Osteocyte (in vitro differentiated cells): Measurements from ENCODE around the gene ZFP36L2. TPM values are rescaled to one million over a fixed set of nuclear protein-coding genes. Genes with fewer than 3 reads are reported as not detected.

Experiments
- DNase-seq: peaks from one replicate; pipeline ENCODE4 v3.0.0; 2021; ENCODE audit warnings: mixed read lengths; ENCODE audit not compliant: unreplicated experiment; ENCODE audit errors: extremely low spot score
- H3K27ac Mint-ChIP-seq: one replicate; pipeline ENCODE4 v1.8.0; 2021; ENCODE audit warnings: mild to moderate bottlenecking, mixed read lengths; ENCODE audit not compliant: unreplicated experiment
- H3K27me3 Mint-ChIP-seq: one replicate; pipeline ENCODE4 v1.8.0; 2021; ENCODE audit warnings: mixed read lengths; ENCODE audit not compliant: unreplicated experiment
- H3K36me3 Mint-ChIP-seq: one replicate; pipeline ENCODE4 v1.8.0; 2021; ENCODE audit warnings: mixed read lengths; ENCODE audit not compliant: unreplicated experiment
- H3K4me1 Mint-ChIP-seq: one replicate; pipeline ENCODE4 v1.8.0; 2021; ENCODE audit warnings: mixed read lengths; ENCODE audit not compliant: unreplicated experiment
- H3K4me3 Mint-ChIP-seq: one replicate; pipeline ENCODE4 v1.8.0; 2021; ENCODE audit warnings: mild to moderate bottlenecking, moderate library complexity, mixed read lengths; ENCODE audit not compliant: unreplicated experiment
- H3K9me3 Mint-ChIP-seq: one replicate; pipeline ENCODE4 v1.8.0; 2021; ENCODE audit warnings: mixed read lengths; ENCODE audit not compliant: unreplicated experiment
- total RNA-seq: library from RNA; stranded (reverse); gene quantifications from 2 replicates; pipeline ENCODE4 v1.2.1, GENCODE V29; 2021
- TF ChIP-seq, protein P1 (sequence below): fragments of 200-600 bp; sonication (generic); IDR thresholded peaks from 2 replicates; pipeline ENCODE4 v1.5.0; 2021; ENCODE audit warnings: antibody characterized with exemption, mild to moderate bottlenecking, moderate library complexity

ZFP36L2 gene
- total RNA-seq, 1 donor from 2014 or later = 88.0 TPM

- Mint-ChIP-seq H3K9me3 (no peaks in the 10 kb centered on the region), H3K27me3 (no peaks in the 10 kb centered on the region), H3K4me3 (no peak overlapping the region), H3K27ac (no peak overlapping the region), H3K4me1 (peaks cover 5% of the 10 kb centered on the region), H3K36me3 (peaks cover 2% of the 10 kb centered on the region)
- DNase-seq = no peak
- TF ChIP-seq, protein P1, sequence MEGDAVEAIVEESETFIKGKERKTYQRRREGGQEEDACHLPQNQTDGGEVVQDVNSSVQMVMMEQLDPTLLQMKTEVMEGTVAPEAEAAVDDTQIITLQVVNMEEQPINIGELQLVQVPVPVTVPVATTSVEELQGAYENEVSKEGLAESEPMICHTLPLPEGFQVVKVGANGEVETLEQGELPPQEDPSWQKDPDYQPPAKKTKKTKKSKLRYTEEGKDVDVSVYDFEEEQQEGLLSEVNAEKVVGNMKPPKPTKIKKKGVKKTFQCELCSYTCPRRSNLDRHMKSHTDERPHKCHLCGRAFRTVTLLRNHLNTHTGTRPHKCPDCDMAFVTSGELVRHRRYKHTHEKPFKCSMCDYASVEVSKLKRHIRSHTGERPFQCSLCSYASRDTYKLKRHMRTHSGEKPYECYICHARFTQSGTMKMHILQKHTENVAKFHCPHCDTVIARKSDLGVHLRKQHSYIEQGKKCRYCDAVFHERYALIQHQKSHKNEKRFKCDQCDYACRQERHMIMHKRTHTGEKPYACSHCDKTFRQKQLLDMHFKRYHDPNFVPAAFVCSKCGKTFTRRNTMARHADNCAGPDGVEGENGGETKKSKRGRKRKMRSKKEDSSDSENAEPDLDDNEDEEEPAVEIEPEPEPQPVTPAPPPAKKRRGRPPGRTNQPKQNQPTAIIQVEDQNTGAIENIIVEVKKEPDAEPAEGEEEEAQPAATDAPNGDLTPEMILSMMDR = no peak
Observed at GRCh38 chr2:43210467-43211303, 15.7 kb downstream of the ZFP36L2 start.

DNA sequence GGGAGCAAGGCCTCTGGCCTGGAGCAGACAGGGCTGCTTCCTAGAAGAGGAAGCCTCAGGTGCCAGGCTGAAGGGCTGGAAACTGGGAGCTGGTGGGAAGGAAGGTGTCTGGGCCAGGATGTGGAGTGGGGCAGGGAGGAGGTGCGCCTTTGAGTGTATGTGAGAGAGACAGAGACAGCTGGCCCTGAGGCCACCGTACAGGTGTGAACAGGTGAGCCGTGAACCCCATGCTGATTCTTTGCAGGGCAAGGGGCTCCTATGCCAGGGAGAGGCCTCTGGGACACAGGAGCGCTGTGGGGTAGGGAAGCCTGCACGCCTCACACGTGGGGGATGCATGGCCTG, 16.3 kb downstream of the ZFP36L2 start:
- no peak overlapping the region for H3K27ac Mint-ChIP-seq
- H3K9me3 Mint-ChIP-seq = no peaks in the 10 kb centered on the region
- peaks cover 5% of the 10 kb centered on the region for H3K4me1 Mint-ChIP-seq
- H3K36me3 Mint-ChIP-seq = peaks cover 2% of the 10 kb centered on the region
- H3K27me3 Mint-ChIP-seq = no peaks in the 10 kb centered on the region
- TF ChIP-seq, protein P1 = no peak
- no peak for DNase-seq
- no peak overlapping the region for H3K4me3 Mint-ChIP-seq

- Mint-ChIP-seq H3K36me3 (peaks cover 2% of the 10 kb centered on the region), H3K4me3 (no peak overlapping the region), H3K9me3 (no peaks in the 10 kb centered on the region), H3K27ac (no peak overlapping the region), H3K27me3 (no peaks in the 10 kb centered on the region), H3K4me1 (peaks cover 5% of the 10 kb centered on the region)
- TF ChIP-seq, protein P1 = no peak
- no peak for DNase-seq
Observed at GRCh38 chr2:43209204-43209717, 17.1 kb downstream of the ZFP36L2 start.

DNA sequence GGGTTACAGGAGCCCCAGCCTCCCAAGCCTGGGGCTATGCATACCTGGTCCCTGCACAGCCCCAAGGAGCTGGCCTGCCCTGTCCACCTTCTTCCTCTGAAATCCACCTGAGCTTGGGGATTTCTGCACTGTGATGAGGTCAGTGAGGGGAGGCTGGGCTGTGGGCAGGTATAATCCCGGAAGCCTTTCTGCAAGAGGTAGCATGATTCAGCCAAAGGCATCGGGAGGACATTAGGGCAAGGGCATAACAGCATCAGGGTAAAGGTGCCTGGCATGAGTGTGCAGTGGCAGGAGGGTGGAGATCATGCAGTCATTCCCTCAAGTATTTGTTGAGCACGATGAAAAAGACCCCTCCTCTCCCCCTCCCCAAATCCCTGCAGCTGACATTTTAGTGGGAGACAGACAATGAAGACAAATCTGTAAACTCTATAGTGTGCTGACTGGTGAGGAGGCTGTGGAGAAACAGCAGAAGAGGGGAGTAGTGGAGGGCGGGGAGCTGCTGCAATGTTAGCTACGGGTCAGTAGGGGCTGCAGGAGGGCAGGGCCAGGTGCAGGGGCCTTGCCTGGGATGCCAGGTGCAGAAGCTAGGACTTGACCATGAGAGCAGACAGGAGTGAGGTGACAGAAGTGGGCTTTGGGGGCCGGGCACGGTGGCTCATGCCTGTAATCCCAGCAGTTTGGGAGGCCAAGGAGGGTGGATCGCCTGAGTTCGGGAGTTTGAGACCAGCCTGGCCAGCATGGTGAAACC, 18.7 kb downstream of the ZFP36L2 start:
- no peak for DNase-seq
- no peak overlapping the region for H3K27ac Mint-ChIP-seq
- H3K27me3 Mint-ChIP-seq = no peaks in the 10 kb centered on the region
- peaks cover 5% of the 10 kb centered on the region for H3K4me1 Mint-ChIP-seq
- no peaks in the 10 kb centered on the region for H3K9me3 Mint-ChIP-seq
- TF ChIP-seq, protein P1 = no peak
- no peak overlapping the region for H3K4me3 Mint-ChIP-seq
- H3K36me3 Mint-ChIP-seq = no peaks in the 10 kb centered on the region

DNA sequence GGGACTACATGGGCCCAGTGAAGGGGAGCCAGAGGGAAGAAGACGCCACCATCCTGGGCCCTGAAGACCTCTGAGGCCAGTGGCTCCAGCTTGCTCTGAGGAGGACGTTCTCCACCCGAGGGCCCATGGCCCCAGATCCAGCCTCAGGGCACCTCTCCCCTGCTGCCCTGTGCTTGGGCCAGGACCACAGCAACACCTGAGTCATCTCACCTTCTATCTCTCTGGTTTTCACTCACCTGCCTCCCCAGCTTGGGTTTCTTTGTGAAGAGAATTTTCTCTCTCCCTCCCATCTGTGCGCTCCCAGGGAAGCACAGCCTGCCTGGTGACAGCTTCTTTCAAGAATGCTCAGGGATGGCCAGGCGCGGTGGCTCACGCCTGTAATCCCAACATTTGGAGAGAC, 19.8 kb downstream of the ZFP36L2 start:
- TF ChIP-seq, protein P1 = no peak
- no peak overlapping the region for H3K4me3 Mint-ChIP-seq

More for the DNA sequence above, 19.8 kb downstream of the ZFP36L2 start:
- peaks cover 5% of the 10 kb centered on the region for H3K4me1 Mint-ChIP-seq
- H3K36me3 Mint-ChIP-seq = no peaks in the 10 kb centered on the region
- no peak for DNase-seq
- no peaks in the 10 kb centered on the region for H3K27me3 Mint-ChIP-seq
- no peak overlapping the region for H3K27ac Mint-ChIP-seq
- H3K9me3 Mint-ChIP-seq = no peaks in the 10 kb centered on the region
